GM18909 (cell line): ENCODE measurements around the gene GPRC5A.

Experiments used
- ATAC-seq: cut with Tn5 transposase; IDR thresholded peaks from one replicate; pipeline ENCODE4 v1.9.1; 2021; ENCODE audit warnings: mild to moderate bottlenecking; ENCODE audit not compliant: unreplicated experiment, poor library complexity

The GPRC5A gene

GRCh38 chr12:12883369-12884001, 7.9 kb upstream of the GPRC5A start:
- no peak for ATAC-seq

- ATAC-seq: no peak
Observed at GRCh38 chr12:12885096-12885792, 6.1 kb upstream of the GPRC5A start.

GRCh38 chr12:12887471-12887870, 3.9 kb upstream of the GPRC5A start:
- ATAC-seq: no peak

GRCh38 chr12:12889701-12890100, 1.7 kb upstream of the GPRC5A start:
- ATAC-seq: no peak

- no peak for ATAC-seq
Observed at GRCh38 chr12:12890543-12891079, 751 bp upstream of the GPRC5A start.

- ATAC-seq: no peak
Observed at GRCh38 chr12:12891881-12892355, 556 bp downstream of the GPRC5A start.

- no peak for ATAC-seq
Observed at GRCh38 chr12:12892681-12893141, 1.3 kb downstream of the GPRC5A start.

GRCh38 chr12:12893438-12893837, 2.1 kb downstream of the GPRC5A start:
- ATAC-seq: no peak

GRCh38 chr12:12896260-12896659, 4.9 kb downstream of the GPRC5A start:
- ATAC-seq: no peak

GRCh38 chr12:12897302-12897701, 5.9 kb downstream of the GPRC5A start:
- ATAC-seq: no peak

- no peak for ATAC-seq
Observed at GRCh38 chr12:12898136-12898717, 6.9 kb downstream of the GPRC5A start.

- ATAC-seq: no peak
Observed at GRCh38 chr12:12898911-12899511, 7.6 kb downstream of the GPRC5A start.

- peak; percentile 72 for ATAC-seq
Observed at GRCh38 chr12:12899530-12900380, 8.4 kb downstream of the GPRC5A start.

GRCh38 chr12:12900786-12901157, 9.4 kb downstream of the GPRC5A start:
- no peak for ATAC-seq

- no peak for ATAC-seq
Observed at GRCh38 chr12:12901158-12901791, 9.9 kb downstream of the GPRC5A start.

GRCh38 chr12:12902036-12902435, 10.7 kb downstream of the GPRC5A start:
- ATAC-seq: no peak

- ATAC-seq: no peak
Observed at GRCh38 chr12:12903642-12904609, 12.6 kb downstream of the GPRC5A start.

- no peak for ATAC-seq
Observed at GRCh38 chr12:12907552-12907951, 16.2 kb downstream of the GPRC5A start.
